Left ventricle myocardium inferior (tissue), 1 donor: Measurements from ENCODE around the gene LTO1. TPM values are rescaled to one million over a fixed set of nuclear protein-coding genes. Genes with fewer than 3 reads are reported as not detected.

Experiments
- DNase-seq: peaks from one replicate; pipeline ENCODE4 v3.0.0-alpha.2; 2020
- H3K27ac ChIP-seq: fragments of 200-600 bp; replicated peaks from 2 replicates; pipeline ENCODE4 v1.8.0; 2021
- H3K27me3 ChIP-seq: fragments of 200-600 bp; 2 replicates; pipeline ENCODE4 v1.8.0; 2021; ENCODE audit warnings: low read depth
- H3K36me3 ChIP-seq: fragments of 200-600 bp; 2 replicates; pipeline ENCODE4 v1.8.0; 2021
- H3K4me1 ChIP-seq: fragments of 200-600 bp; 2 replicates; pipeline ENCODE4 v1.8.0; 2021
- H3K4me3 ChIP-seq: fragments of 200-600 bp; 2 replicates; pipeline ENCODE4 v1.8.0; 2021; ENCODE audit warnings: mild to moderate bottlenecking, moderate library complexity
- H3K9me3 ChIP-seq: fragments of 200-600 bp; replicated peaks from 2 replicates; pipeline ENCODE4 v1.8.0; 2021
- CTCF ChIP-seq: fragments of 200-600 bp; IDR thresholded peaks from 2 replicates; pipeline ENCODE4 v1.8.0; 2021; ENCODE audit warnings: antibody characterized with exemption, mild to moderate bottlenecking, borderline replicate concordance
- intact Hi-C: fragments of 100-400 bp; cut with micrococcal nuclease; formaldehyde crosslinking; loops from one replicate; pipeline ENCODE4 v1.11.0; 2022
- total RNA-seq: library from RNA; stranded (reverse); fragmentation: NEBNext Ultra II Directional; extraction: Animal tissue kit (Norgen Biotek cat#: 25700); gene quantifications from one replicate; pipeline ENCODE4 v1.2.1, GENCODE V29; 2021
- donor health status: DM: no; HTN: yes; CAD: no; lungs with severe emphysema.

The LTO1 gene
- total RNA-seq, 1 donor from 2014 or later, result 8.9 TPM

DNA sequence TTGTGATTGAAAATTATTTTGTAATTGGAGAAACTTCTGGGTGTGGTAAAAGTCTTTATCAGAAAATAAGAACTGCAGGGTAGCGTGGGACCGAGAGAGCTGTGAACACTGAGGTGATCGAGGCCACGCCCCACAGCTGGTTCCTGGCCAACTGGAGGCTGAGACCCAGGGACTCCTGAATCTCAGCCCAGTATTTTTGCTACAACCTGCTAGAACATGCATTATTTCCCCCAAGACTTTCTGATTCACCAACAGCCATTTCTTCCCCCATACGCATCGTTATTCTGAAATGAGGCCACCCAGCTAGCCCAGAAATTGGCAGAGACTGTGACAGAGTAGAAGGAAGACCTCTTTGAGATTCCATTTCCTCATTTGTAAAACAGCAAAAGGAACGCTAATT lies 32.0 kb upstream of the LTO1 start:
- intact Hi-C loops, result no loop called here

GRCh38 chr11:69705901-69706787 lies 31.0 kb upstream of the LTO1 start:
- Histone ChIP-seq H3K27ac (no peak overlapping the region), H3K36me3 (no peaks in the 10 kb centered on the region), H3K4me1 (peaks cover 32% of the 10 kb centered on the region), H3K4me3 (no peak overlapping the region), H3K27me3 (peaks cover 100% of the 10 kb centered on the region), H3K9me3 (no peaks in the 10 kb centered on the region)
- no peak for DNase-seq
- intact Hi-C loops, result no loop called here
- TF ChIP-seq CTCF, result no peak

More for the DNA sequence above, 32.0 kb upstream of the LTO1 start:
- no peak for DNase-seq
- peaks cover 97% of the 10 kb centered on the region for H3K27me3 ChIP-seq
- no peak overlapping the region for H3K27ac ChIP-seq
- H3K4me3 ChIP-seq, result no peak overlapping the region
- H3K36me3 ChIP-seq, result no peaks in the 10 kb centered on the region
- H3K4me1 ChIP-seq, result peaks cover 27% of the 10 kb centered on the region
- H3K9me3 ChIP-seq, result no peaks in the 10 kb centered on the region
- no peak for TF ChIP-seq CTCF

GRCh38 chr11:69705351-69705811 lies 30.2 kb upstream of the LTO1 start:
- H3K27me3 ChIP-seq, result peaks cover 100% of the 10 kb centered on the region
- intact Hi-C loops, result no loop called here
- TF ChIP-seq CTCF, result no peak
- H3K4me3 ChIP-seq, result no peak overlapping the region
- H3K27ac ChIP-seq, result no peak overlapping the region
- no peaks in the 10 kb centered on the region for H3K9me3 ChIP-seq
- H3K36me3 ChIP-seq, result no peaks in the 10 kb centered on the region
- peaks cover 39% of the 10 kb centered on the region for H3K4me1 ChIP-seq
- DNase-seq, result no peak

- intact Hi-C loops, result no loop called here
- Histone ChIP-seq H3K9me3 (no peaks in the 10 kb centered on the region), H3K4me3 (peak overlapping the region; percentile 50), H3K27ac (no peak overlapping the region), H3K27me3 (peaks cover 98% of the 10 kb centered on the region), H3K36me3 (no peaks in the 10 kb centered on the region), H3K4me1 (peaks cover 46% of the 10 kb centered on the region)
- TF ChIP-seq CTCF, result peak; percentile 56
- DNase-seq, result no peak
Measured at GRCh38 chr11:69704508-69705253, 29.5 kb upstream of the LTO1 start.

- intact Hi-C loops, result no loop called here
- Histone ChIP-seq H3K4me3 (peak within 1 kb of the TSS; percentile 50), H3K4me1 (peaks cover 49% of the 10 kb centered on the region), H3K27me3 (peaks cover 98% of the 10 kb centered on the region), H3K36me3 (no peaks in the 10 kb centered on the region), H3K27ac (no peak within 1 kb of the TSS), H3K9me3 (no peaks in the 10 kb centered on the region)
- no peak for DNase-seq
- TF ChIP-seq CTCF, result no peak
Measured at GRCh38 chr11:69703768-69704507, 28.8 kb upstream of the LTO1 start, which contains the start of gene FGF19. TSS of gene FGF19 (minus strand) at chr11:69704022. CDS start at chr11:69703876, 146 bp downstream.
